Mesenchymal stem cell (in vitro differentiated cells and primary cell): ENCODE results near the gene RAP1GAP.

Experiments used
- DNase-seq: peaks from one replicate; pipeline ENCODE4 v3.0.0-alpha.2; 2013
- H2AFZ ChIP-seq: one replicate; pipeline ENCODE4 v1.6.1; 2013; ENCODE audit warnings: low read depth, mild to moderate bottlenecking, control low read depth, inconsistent platforms, low read length, moderate library complexity
- H2AK5ac ChIP-seq: 2 replicates; pipeline ENCODE4 v1.6.1; 2013; ENCODE audit warnings: low read length, moderate library complexity, mild to moderate bottlenecking, inconsistent platforms; ENCODE audit not compliant: severe bottlenecking
- H2BK120ac ChIP-seq: one replicate; pipeline ENCODE4 v1.6.1; 2013; ENCODE audit warnings: low read depth, mild to moderate bottlenecking, inconsistent platforms, low read length, moderate library complexity
- H2BK12ac ChIP-seq, 2 experiments: one replicate each; pipeline ENCODE4 v1.6.1; 2013; ENCODE audit warnings: inconsistent platforms in 2 of 2, low read length in 2 of 2, mild to moderate bottlenecking in 2 of 2, moderate library complexity in 2 of 2, control low read depth in 1 of 2
- H2BK15ac ChIP-seq: one replicate; pipeline ENCODE4 v1.6.1; 2013; ENCODE audit warnings: mild to moderate bottlenecking, low read depth, inconsistent platforms; ENCODE audit not compliant: poor library complexity, severe bottlenecking
- H2BK5ac ChIP-seq: 2 replicates; pipeline ENCODE4 v1.6.1; 2013; ENCODE audit warnings: low read depth, mild to moderate bottlenecking, low read length, control low read depth, inconsistent platforms; ENCODE audit not compliant: poor library complexity, severe bottlenecking
- H3K14ac ChIP-seq, 2 experiments: one replicate each; pipeline ENCODE4 v1.6.1; 2013; ENCODE audit warnings: inconsistent platforms in 2 of 2, low read length in 2 of 2, control low read depth in 1 of 2, mild to moderate bottlenecking in 1 of 2, moderate library complexity in 1 of 2
- H3K18ac ChIP-seq, 2 experiments: one replicate each; pipeline ENCODE4 v1.6.1; 2013; ENCODE audit warnings: inconsistent platforms in 2 of 2, low read length in 2 of 2, control low read depth in 1 of 2, low read depth in 1 of 2, mild to moderate bottlenecking in 1 of 2
- H3K23ac ChIP-seq, 2 experiments: one replicate each; pipeline ENCODE4 v1.6.1; 2013; ENCODE audit warnings: inconsistent platforms in 2 of 2, low read length in 2 of 2, mild to moderate bottlenecking in 2 of 2, moderate library complexity in 2 of 2, control low read depth in 1 of 2
- H3K27ac ChIP-seq: 2 replicates; pipeline ENCODE4 v1.5.1; 2013; ENCODE audit warnings: mild to moderate bottlenecking, moderate library complexity, low read length, control low read depth, inconsistent platforms; ENCODE audit not compliant: poor library complexity, severe bottlenecking
- H3K27me3 ChIP-seq, 2 experiments: 2 replicates each; pipeline versions ENCODE4 v1.6.1 to v1.7.0; 2013; ENCODE audit warnings: low read length in 2 of 2, mild to moderate bottlenecking in 2 of 2, moderate library complexity in 2 of 2, control low read depth in 1 of 2, inconsistent platforms in 1 of 2; ENCODE audit not compliant: control insufficient read depth in 1 of 2, insufficient read depth in 1 of 2
- H3K36me3 ChIP-seq, 2 experiments: 2 replicates each; pipeline versions ENCODE4 v1.6.1 to v1.7.0; 2013; ENCODE audit warnings: low read length in 2 of 2, control low read depth in 1 of 2, inconsistent platforms in 1 of 2, low read depth in 1 of 2, mild to moderate bottlenecking in 1 of 2; ENCODE audit not compliant: insufficient read depth in 2 of 2, control insufficient read depth in 1 of 2
- H3K4ac ChIP-seq, 2 experiments: one replicate each; pipeline ENCODE4 v1.6.1; 2013; ENCODE audit warnings: inconsistent platforms in 2 of 2, low read length in 2 of 2, mild to moderate bottlenecking in 2 of 2, moderate library complexity in 2 of 2, control low read depth in 1 of 2, low read depth in 1 of 2
- H3K4me1 ChIP-seq: 2 replicates; pipeline ENCODE4 v1.6.1; 2013; ENCODE audit warnings: low read depth, low read length, control low read depth; ENCODE audit not compliant: control insufficient read depth, insufficient read depth
- H3K4me2 ChIP-seq: 2 replicates; pipeline ENCODE4 v1.6.1; 2013; ENCODE audit warnings: low read length, mild to moderate bottlenecking, inconsistent platforms; ENCODE audit not compliant: poor library complexity, severe bottlenecking
- H3K4me3 ChIP-seq, 2 experiments: 2 replicates each; pipeline versions ENCODE4 v1.5.1 to v1.7.0; 2013; ENCODE audit warnings: low read length in 2 of 2, mild to moderate bottlenecking in 2 of 2, control low read depth in 1 of 2, low read depth in 1 of 2; ENCODE audit not compliant: insufficient read depth in 1 of 2
- H3K79me1 ChIP-seq: replicated peaks from 2 replicates; pipeline ENCODE4 v1.6.1; 2013; ENCODE audit warnings: mild to moderate bottlenecking, control low read depth, low read length, inconsistent platforms; ENCODE audit not compliant: poor library complexity, severe bottlenecking
- H3K9ac ChIP-seq: 2 replicates; pipeline ENCODE4 v1.7.0; 2013; ENCODE audit warnings: mild to moderate bottlenecking, low read length, moderate library complexity
- H3K9me3 ChIP-seq: 2 replicates; pipeline ENCODE4 v1.7.0; 2013; ENCODE audit warnings: mild to moderate bottlenecking, low read length; ENCODE audit not compliant: control insufficient read depth
- H4K8ac ChIP-seq: one replicate; pipeline ENCODE4 v1.6.1; 2013; ENCODE audit warnings: inconsistent platforms, mild to moderate bottlenecking, low read length, moderate library complexity
- H4K91ac ChIP-seq: one replicate; pipeline ENCODE4 v1.6.1; 2013; ENCODE audit warnings: mild to moderate bottlenecking, low read length, inconsistent platforms
- WGBS: methylation state at CpG from one replicate; pipeline ENCODE4 v1.1.7; 2013; ENCODE audit warnings: mixed read lengths; 5-methylcytosine and 5-hydroxymethylcytosine counted together

Gene RAP1GAP

GRCh38 chr1:21553116-21553926 is 115.8 kb downstream of the RAP1GAP start:
- Histone ChIP-seq H3K4me2 (peak overlapping the region; percentile 62), H3K36me3 (no peaks in the 10 kb centered on the region), H3K18ac (peak overlapping the region; percentile 29 to 88), H3K4ac (peak overlapping the region in 1 of 2 experiments; percentile 76), H2AFZ (peak overlapping the region; percentile 30), H2BK15ac (no peak overlapping the region), H2BK120ac (peak overlapping the region; percentile 50), H4K8ac (peak overlapping the region; percentile 51), H3K14ac (peak overlapping the region in 1 of 2 experiments; percentile 21), H3K4me3 (peak overlapping the region in 1 of 2 experiments; percentile 22), H3K23ac (no peak overlapping the region), H2AK5ac (peak overlapping the region; percentile 96), H3K27ac (peak overlapping the region; percentile 100), H3K9ac (peak overlapping the region; percentile 66), H4K91ac (peak overlapping the region; percentile 67), H2BK5ac (peak overlapping the region; percentile 99), H3K9me3 (no peaks in the 10 kb centered on the region), H3K4me1 (peaks cover 14% of the 10 kb centered on the region), H2BK12ac (peak overlapping the region; percentile 41 to 86), H3K79me1 (no peaks in the 10 kb centered on the region), H3K27me3 (peaks cover 0 to 24% of the 10 kb centered on the region in 2 experiments)
- peak; percentile 87 for DNase-seq
- WGBS, result 17% methylated on average over 7 of the region's 8 CpGs

- no peak overlapping the region for H2BK15ac ChIP-seq
- H3K36me3 ChIP-seq, result no peaks in the 10 kb centered on the region
- peak overlapping the region; percentile 91 for H2BK5ac ChIP-seq
These were observed 116.4 kb downstream of the RAP1GAP start for GRCh38 chr1:21552715-21553114.

GRCh38 chr1:21550866-21551475 is 118.2 kb downstream of the RAP1GAP start:
- H3K27ac ChIP-seq, result no peak overlapping the region
- WGBS, result 94% methylated on average over 12 of the region's 12 CpGs

More at GRCh38 chr1:21552715-21553114, 116.4 kb downstream of the RAP1GAP start:
- no peak overlapping the region for H2AK5ac ChIP-seq
- no peak overlapping the region for H3K4me2 ChIP-seq
- H3K9ac ChIP-seq, result peak overlapping the region; percentile 66
- no peak overlapping the region for H3K23ac ChIP-seq
- H3K4me1 ChIP-seq, result peaks cover 12% of the 10 kb centered on the region
- no peak overlapping the region for H4K91ac ChIP-seq
- peak; percentile 97 for DNase-seq
- no peak overlapping the region for H3K4me3 ChIP-seq
- H3K79me1 ChIP-seq, result no peaks in the 10 kb centered on the region
- no peak overlapping the region for H2BK12ac ChIP-seq
- WGBS, result no CpG with 5 or more reads among the region's 1 CpG
- no peak overlapping the region for H4K8ac ChIP-seq
- H2AFZ ChIP-seq, result no peak overlapping the region
- no peaks in the 10 kb centered on the region for H3K9me3 ChIP-seq
- H3K14ac ChIP-seq, result no peak overlapping the region
- H3K4ac ChIP-seq, result no peak overlapping the region
- H2BK120ac ChIP-seq, result no peak overlapping the region
- no peak overlapping the region for H3K18ac ChIP-seq
- peak overlapping the region; percentile 96 for H3K27ac ChIP-seq
- peaks cover 0 to 18% of the 10 kb centered on the region in 2 experiments for H3K27me3 ChIP-seq

DNA sequence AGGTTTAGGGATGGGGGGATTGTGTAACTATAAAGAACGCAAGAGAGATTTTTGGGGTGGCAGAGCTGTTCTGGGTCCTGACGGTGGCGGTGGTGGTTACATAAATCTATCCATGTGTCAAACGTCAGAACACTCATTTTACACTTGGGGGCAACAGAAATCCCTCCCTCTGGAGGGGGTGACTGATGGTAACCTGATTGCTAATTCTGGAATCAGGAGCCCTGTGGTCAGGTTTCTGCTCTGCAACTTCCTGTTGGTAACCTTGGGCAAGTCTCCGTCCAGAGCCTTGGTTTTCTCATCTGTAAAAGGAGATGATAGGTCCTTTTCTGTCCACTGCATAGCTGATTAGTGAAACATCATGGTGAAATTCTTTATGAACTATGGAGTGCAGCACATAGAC is 119.1 kb downstream of the RAP1GAP start:
- Histone ChIP-seq H3K4me2 (no peak overlapping the region), H3K36me3 (no peaks in the 10 kb centered on the region), H2BK120ac (no peak overlapping the region), H3K4me3 (no peak overlapping the region), H2BK12ac (no peak overlapping the region), H4K91ac (no peak overlapping the region), H2BK5ac (no peak overlapping the region), H3K79me1 (no peaks in the 10 kb centered on the region), H2AK5ac (no peak overlapping the region), H3K9me3 (no peaks in the 10 kb centered on the region), H3K14ac (no peak overlapping the region), H4K8ac (no peak overlapping the region), H2AFZ (no peak overlapping the region), H3K18ac (no peak overlapping the region), H2BK15ac (no peak overlapping the region), H3K27me3 (peaks cover 0 to 11% of the 10 kb centered on the region in 2 experiments), H3K9ac (no peak overlapping the region), H3K27ac (no peak overlapping the region), H3K23ac (no peak overlapping the region), H3K4ac (no peak overlapping the region), H3K4me1 (peaks cover 12% of the 10 kb centered on the region)
- WGBS, result 57% methylated on average over 4 of the region's 5 CpGs
- DNase-seq, result no peak

More at GRCh38 chr1:21550866-21551475, 118.2 kb downstream of the RAP1GAP start:
- H3K9me3 ChIP-seq, result no peaks in the 10 kb centered on the region
- H4K91ac ChIP-seq, result no peak overlapping the region
- peaks cover 0 to 11% of the 10 kb centered on the region in 2 experiments for H3K27me3 ChIP-seq
- H3K14ac ChIP-seq, result no peak overlapping the region
- H3K23ac ChIP-seq, result no peak overlapping the region
- H2BK120ac ChIP-seq, result no peak overlapping the region
- H3K18ac ChIP-seq, result peak overlapping the region in 1 of 2 experiments; percentile 48
- no peak overlapping the region for H3K4me2 ChIP-seq
- H3K36me3 ChIP-seq, result no peaks in the 10 kb centered on the region
- H2BK12ac ChIP-seq, result peak overlapping the region in 1 of 2 experiments; percentile 39
- H2BK15ac ChIP-seq, result no peak overlapping the region
- no peaks in the 10 kb centered on the region for H3K79me1 ChIP-seq
- no peak overlapping the region for H3K9ac ChIP-seq
- H4K8ac ChIP-seq, result no peak overlapping the region
- no peak overlapping the region for H2BK5ac ChIP-seq
- H3K4ac ChIP-seq, result peak overlapping the region in 1 of 2 experiments; percentile 63
- DNase-seq, result no peak
- peak overlapping the region; percentile 37 for H2AK5ac ChIP-seq
- peaks cover 12% of the 10 kb centered on the region for H3K4me1 ChIP-seq
- no peak overlapping the region for H3K4me3 ChIP-seq
- no peak overlapping the region for H2AFZ ChIP-seq
